Activated CD4-positive, alpha-beta T cell treated with anti-CD3 and anti-CD28 coated beads for 1 hour (primary cell): ENCODE measurements around the gene KCNK4.

Experiments
- DNase-seq: peaks from one replicate; pipeline ENCODE4 v3.0.0-alpha.2; 2020

The KCNK4 gene

GRCh38 chr11:64253481-64253880, 37.6 kb upstream of the KCNK4 start:
- DNase-seq = no peak

GRCh38 chr11:64254326-64254725, 36.8 kb upstream of the KCNK4 start:
- DNase-seq = no peak

- no peak for DNase-seq
Measured at GRCh38 chr11:64255135-64256128, 35.7 kb upstream of the KCNK4 start.

GRCh38 chr11:64256300-64256699, 34.8 kb upstream of the KCNK4 start:
- DNase-seq = no peak

GRCh38 chr11:64258356-64258755, 32.7 kb upstream of the KCNK4 start:
- no peak for DNase-seq

GRCh38 chr11:64258946-64259532, 32.1 kb upstream of the KCNK4 start:
- DNase-seq = no peak

- DNase-seq = no peak
Measured at GRCh38 chr11:64259533-64260067, 31.5 kb upstream of the KCNK4 start.

- DNase-seq = no peak
Measured at GRCh38 chr11:64260147-64260708, 30.9 kb upstream of the KCNK4 start.

GRCh38 chr11:64261556-64262080, 29.5 kb upstream of the KCNK4 start:
- DNase-seq = no peak

GRCh38 chr11:64262271-64263002, 28.7 kb upstream of the KCNK4 start:
- DNase-seq = no peak

GRCh38 chr11:64263021-64263946, 27.8 kb upstream of the KCNK4 start:
- DNase-seq = no peak

GRCh38 chr11:64263947-64264317, 27.2 kb upstream of the KCNK4 start:
- DNase-seq = no peak

- no peak for DNase-seq
Measured at GRCh38 chr11:64264371-64264852, 26.7 kb upstream of the KCNK4 start.

- no peak for DNase-seq
Measured at GRCh38 chr11:64265176-64266160, 25.6 kb upstream of the KCNK4 start.

GRCh38 chr11:64266339-64266738, 24.8 kb upstream of the KCNK4 start:
- DNase-seq = no peak

GRCh38 chr11:64267207-64267945, 23.7 kb upstream of the KCNK4 start:
- DNase-seq = no peak

GRCh38 chr11:64268025-64268892, 22.8 kb upstream of the KCNK4 start:
- no peak for DNase-seq

GRCh38 chr11:64268893-64269539, 22.1 kb upstream of the KCNK4 start:
- peak; percentile 31 for DNase-seq
